Mesenchymal stem cell (in vitro differentiated cells and primary cell): ENCODE results near the gene USP9X.

Experiments used
- DNase-seq: peaks from one replicate; pipeline ENCODE4 v3.0.0-alpha.2; 2013
- H2AFZ ChIP-seq: one replicate; pipeline ENCODE4 v1.6.1; 2013; ENCODE audit warnings: low read depth, mild to moderate bottlenecking, control low read depth, inconsistent platforms, low read length, moderate library complexity
- H2AK5ac ChIP-seq: 2 replicates; pipeline ENCODE4 v1.6.1; 2013; ENCODE audit warnings: low read length, moderate library complexity, mild to moderate bottlenecking, inconsistent platforms; ENCODE audit not compliant: severe bottlenecking
- H2BK120ac ChIP-seq: one replicate; pipeline ENCODE4 v1.6.1; 2013; ENCODE audit warnings: low read depth, mild to moderate bottlenecking, inconsistent platforms, low read length, moderate library complexity
- H2BK12ac ChIP-seq, 2 experiments: one replicate each; pipeline ENCODE4 v1.6.1; 2013; ENCODE audit warnings: inconsistent platforms in 2 of 2, low read length in 2 of 2, mild to moderate bottlenecking in 2 of 2, moderate library complexity in 2 of 2, control low read depth in 1 of 2
- H2BK15ac ChIP-seq: one replicate; pipeline ENCODE4 v1.6.1; 2013; ENCODE audit warnings: mild to moderate bottlenecking, low read depth, inconsistent platforms; ENCODE audit not compliant: poor library complexity, severe bottlenecking
- H2BK5ac ChIP-seq: 2 replicates; pipeline ENCODE4 v1.6.1; 2013; ENCODE audit warnings: low read depth, mild to moderate bottlenecking, low read length, control low read depth, inconsistent platforms; ENCODE audit not compliant: poor library complexity, severe bottlenecking
- H3K14ac ChIP-seq, 2 experiments: one replicate each; pipeline ENCODE4 v1.6.1; 2013; ENCODE audit warnings: inconsistent platforms in 2 of 2, low read length in 2 of 2, control low read depth in 1 of 2, mild to moderate bottlenecking in 1 of 2, moderate library complexity in 1 of 2
- H3K18ac ChIP-seq, 2 experiments: one replicate each; pipeline ENCODE4 v1.6.1; 2013; ENCODE audit warnings: inconsistent platforms in 2 of 2, low read length in 2 of 2, control low read depth in 1 of 2, low read depth in 1 of 2, mild to moderate bottlenecking in 1 of 2
- H3K23ac ChIP-seq, 2 experiments: one replicate each; pipeline ENCODE4 v1.6.1; 2013; ENCODE audit warnings: inconsistent platforms in 2 of 2, low read length in 2 of 2, mild to moderate bottlenecking in 2 of 2, moderate library complexity in 2 of 2, control low read depth in 1 of 2
- H3K27ac ChIP-seq: 2 replicates; pipeline ENCODE4 v1.5.1; 2013; ENCODE audit warnings: mild to moderate bottlenecking, moderate library complexity, low read length, control low read depth, inconsistent platforms; ENCODE audit not compliant: poor library complexity, severe bottlenecking
- H3K27me3 ChIP-seq, 2 experiments: 2 replicates each; pipeline versions ENCODE4 v1.6.1 to v1.7.0; 2013; ENCODE audit warnings: low read length in 2 of 2, mild to moderate bottlenecking in 2 of 2, moderate library complexity in 2 of 2, control low read depth in 1 of 2, inconsistent platforms in 1 of 2; ENCODE audit not compliant: control insufficient read depth in 1 of 2, insufficient read depth in 1 of 2
- H3K36me3 ChIP-seq, 2 experiments: 2 replicates each; pipeline versions ENCODE4 v1.6.1 to v1.7.0; 2013; ENCODE audit warnings: low read length in 2 of 2, control low read depth in 1 of 2, inconsistent platforms in 1 of 2, low read depth in 1 of 2, mild to moderate bottlenecking in 1 of 2; ENCODE audit not compliant: insufficient read depth in 2 of 2, control insufficient read depth in 1 of 2
- H3K4ac ChIP-seq, 2 experiments: one replicate each; pipeline ENCODE4 v1.6.1; 2013; ENCODE audit warnings: inconsistent platforms in 2 of 2, low read length in 2 of 2, mild to moderate bottlenecking in 2 of 2, moderate library complexity in 2 of 2, control low read depth in 1 of 2, low read depth in 1 of 2
- H3K4me1 ChIP-seq: 2 replicates; pipeline ENCODE4 v1.6.1; 2013; ENCODE audit warnings: low read depth, low read length, control low read depth; ENCODE audit not compliant: control insufficient read depth, insufficient read depth
- H3K4me2 ChIP-seq: 2 replicates; pipeline ENCODE4 v1.6.1; 2013; ENCODE audit warnings: low read length, mild to moderate bottlenecking, inconsistent platforms; ENCODE audit not compliant: poor library complexity, severe bottlenecking
- H3K4me3 ChIP-seq, 2 experiments: 2 replicates each; pipeline versions ENCODE4 v1.5.1 to v1.7.0; 2013; ENCODE audit warnings: low read length in 2 of 2, mild to moderate bottlenecking in 2 of 2, control low read depth in 1 of 2, low read depth in 1 of 2; ENCODE audit not compliant: insufficient read depth in 1 of 2
- H3K79me1 ChIP-seq: replicated peaks from 2 replicates; pipeline ENCODE4 v1.6.1; 2013; ENCODE audit warnings: mild to moderate bottlenecking, control low read depth, low read length, inconsistent platforms; ENCODE audit not compliant: poor library complexity, severe bottlenecking
- H3K9ac ChIP-seq: 2 replicates; pipeline ENCODE4 v1.7.0; 2013; ENCODE audit warnings: mild to moderate bottlenecking, low read length, moderate library complexity
- H3K9me3 ChIP-seq: 2 replicates; pipeline ENCODE4 v1.7.0; 2013; ENCODE audit warnings: mild to moderate bottlenecking, low read length; ENCODE audit not compliant: control insufficient read depth
- H4K8ac ChIP-seq: one replicate; pipeline ENCODE4 v1.6.1; 2013; ENCODE audit warnings: inconsistent platforms, mild to moderate bottlenecking, low read length, moderate library complexity
- H4K91ac ChIP-seq: one replicate; pipeline ENCODE4 v1.6.1; 2013; ENCODE audit warnings: mild to moderate bottlenecking, low read length, inconsistent platforms
- WGBS: methylation state at CpG from one replicate; pipeline ENCODE4 v1.1.7; 2013; ENCODE audit warnings: mixed read lengths; 5-methylcytosine and 5-hydroxymethylcytosine counted together

Gene USP9X

DNA sequence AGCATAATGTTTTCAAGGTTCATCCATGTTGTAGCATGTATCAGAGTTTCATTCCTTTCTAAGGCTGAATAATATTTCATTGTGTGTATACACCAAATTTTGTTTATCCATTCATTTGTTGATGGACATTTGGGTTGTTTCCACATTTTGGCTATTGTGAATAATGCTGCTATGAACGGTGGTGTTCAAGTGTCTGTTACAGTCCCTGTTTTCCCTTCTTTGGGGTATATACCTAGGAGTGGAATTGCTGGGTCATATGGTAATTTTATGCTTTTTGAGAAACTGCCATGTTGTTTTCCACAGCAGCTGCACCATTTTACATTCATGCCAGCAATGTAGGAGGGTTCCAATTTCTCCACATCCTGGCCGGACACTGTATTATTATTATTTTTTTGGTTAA, 3.4 kb upstream of the USP9X start:
- H3K27me3 ChIP-seq, result peaks cover 0 to 55% of the 10 kb centered on the region in 2 experiments
- DNase-seq, result no peak
- H3K9ac ChIP-seq, result no peak overlapping the region
- no peak overlapping the region for H3K23ac ChIP-seq
- H2AFZ ChIP-seq, result no peak overlapping the region
- H2BK12ac ChIP-seq, result no peak overlapping the region
- H3K9me3 ChIP-seq, result no peaks in the 10 kb centered on the region
- no peak overlapping the region for H2BK5ac ChIP-seq
- no peaks in the 10 kb centered on the region for H3K36me3 ChIP-seq
- no peak overlapping the region for H4K91ac ChIP-seq
- no peaks in the 10 kb centered on the region for H3K79me1 ChIP-seq
- no peak overlapping the region for H3K14ac ChIP-seq
- H3K4me2 ChIP-seq, result no peak overlapping the region
- H3K4me3 ChIP-seq, result no peak overlapping the region
- no peak overlapping the region for H2BK15ac ChIP-seq
- H3K4ac ChIP-seq, result no peak overlapping the region
- H2AK5ac ChIP-seq, result no peak overlapping the region
- H3K18ac ChIP-seq, result no peak overlapping the region
- no peaks in the 10 kb centered on the region for H3K4me1 ChIP-seq
- no peak overlapping the region for H3K27ac ChIP-seq
- no peak overlapping the region for H4K8ac ChIP-seq
- no peak overlapping the region for H2BK120ac ChIP-seq
- WGBS, result 100% methylated on average over 1 of the region's 2 CpGs

DNA sequence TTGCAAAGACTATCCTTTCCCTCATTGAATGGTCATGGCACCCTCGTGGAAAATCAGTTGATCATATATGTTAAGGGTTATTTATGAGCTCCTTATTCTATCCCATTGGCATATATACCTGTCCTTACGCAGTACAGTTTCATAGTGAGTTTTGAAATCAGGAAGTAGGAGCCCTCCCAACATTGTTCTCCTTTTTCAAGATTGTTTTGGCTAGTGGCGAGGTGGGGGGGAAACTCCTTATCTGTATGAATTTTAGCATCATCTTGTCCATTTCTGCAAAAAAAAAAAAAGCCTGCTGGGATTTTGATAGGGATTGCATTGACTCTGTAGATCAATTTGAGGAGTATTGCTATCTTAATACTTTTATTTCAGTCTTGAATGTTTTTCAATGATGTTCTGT, 2.5 kb upstream of the USP9X start:
- H3K9me3 ChIP-seq, result no peaks in the 10 kb centered on the region
- no CpG with 5 or more reads among the region's 3 CpGs for WGBS
- H2AFZ ChIP-seq, result no peak overlapping the region

DNA sequence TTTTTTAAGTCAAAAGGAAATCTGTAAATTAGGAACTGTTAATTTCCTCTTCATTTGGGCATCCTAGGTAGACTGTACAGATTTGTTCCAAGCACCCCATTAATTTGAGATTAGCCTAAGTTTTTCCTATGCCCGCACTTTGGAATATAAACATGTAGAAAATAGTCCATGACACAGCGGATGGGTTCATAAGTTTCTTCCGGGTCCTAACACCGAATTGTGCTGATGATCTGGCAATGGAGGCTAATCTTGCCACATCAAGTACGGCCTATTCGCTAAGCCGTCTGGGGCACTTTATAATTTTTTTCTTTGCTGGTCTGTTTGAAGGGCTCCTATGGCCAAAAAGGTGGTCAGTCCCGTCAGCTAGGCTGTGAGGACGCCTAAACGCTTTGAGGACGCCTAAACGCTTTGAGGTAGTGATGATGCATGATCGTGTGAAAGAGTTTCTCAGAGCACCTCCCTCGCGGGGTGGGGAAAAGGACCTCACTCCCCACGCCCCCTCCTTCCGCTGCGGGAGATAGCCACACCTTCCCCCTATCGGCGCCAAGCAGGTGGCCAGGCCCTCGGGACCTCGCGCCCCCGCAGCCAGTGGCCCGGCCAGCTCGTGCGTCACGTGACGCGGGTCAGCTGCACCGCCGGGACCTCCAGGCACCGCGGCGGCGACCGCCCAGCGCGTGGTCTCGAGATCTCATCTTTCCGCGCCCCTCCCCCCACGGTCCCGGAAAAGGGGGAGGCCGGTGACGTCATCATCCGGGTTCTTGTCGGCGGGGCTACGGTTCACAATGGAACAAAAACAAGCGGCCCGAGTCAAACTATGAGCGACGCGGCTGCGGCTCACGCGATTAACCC, 977 bp upstream of the USP9X start:
- DNase-seq, result peak; percentile 96
- peak overlapping the region; percentile 87 to 94 for H3K4ac ChIP-seq
- peak overlapping the region; percentile 99 for H3K18ac ChIP-seq
- no peaks in the 10 kb centered on the region for H3K4me1 ChIP-seq
- H3K4me2 ChIP-seq, result peak overlapping the region; percentile 78
- no peaks in the 10 kb centered on the region for H3K79me1 ChIP-seq
- peak overlapping the region in 1 of 2 experiments; percentile 78 for H2BK12ac ChIP-seq
- H3K14ac ChIP-seq, result no peak overlapping the region
- no peak overlapping the region for H2BK15ac ChIP-seq
- H2BK5ac ChIP-seq, result peak overlapping the region; percentile 99
- H4K8ac ChIP-seq, result peak overlapping the region; percentile 99
- H3K9me3 ChIP-seq, result no peaks in the 10 kb centered on the region
- peak overlapping the region; percentile 100 for H3K27ac ChIP-seq
- no peak overlapping the region for H2AK5ac ChIP-seq
- H2BK120ac ChIP-seq, result peak overlapping the region; percentile 79
- peak overlapping the region; percentile 99 for H4K91ac ChIP-seq
- H3K4me3 ChIP-seq, result peak overlapping the region; percentile 76 to 93
- 1% methylated on average over 28 of the region's 58 CpGs for WGBS
- no peak overlapping the region for H2AFZ ChIP-seq
- peaks cover 0 to 32% of the 10 kb centered on the region in 2 experiments for H3K27me3 ChIP-seq
- H3K9ac ChIP-seq, result peak overlapping the region; percentile 100
- no peaks in the 10 kb centered on the region for H3K36me3 ChIP-seq
- H3K23ac ChIP-seq, result no peak overlapping the region

More for the DNA sequence above, 2.5 kb upstream of the USP9X start:
- H4K91ac ChIP-seq, result no peak overlapping the region
- H2BK5ac ChIP-seq, result no peak overlapping the region
- H3K9ac ChIP-seq, result no peak overlapping the region
- peaks cover 0 to 45% of the 10 kb centered on the region in 2 experiments for H3K27me3 ChIP-seq
- H2BK120ac ChIP-seq, result no peak overlapping the region
- no peak overlapping the region for H3K4me2 ChIP-seq
- no peaks in the 10 kb centered on the region for H3K4me1 ChIP-seq
- DNase-seq, result no peak
- H3K18ac ChIP-seq, result no peak overlapping the region
- no peak overlapping the region for H4K8ac ChIP-seq
- H3K79me1 ChIP-seq, result no peaks in the 10 kb centered on the region
- no peak overlapping the region for H3K27ac ChIP-seq
- H3K4ac ChIP-seq, result no peak overlapping the region
- no peak overlapping the region for H3K4me3 ChIP-seq
- H3K23ac ChIP-seq, result no peak overlapping the region
- no peak overlapping the region for H2BK12ac ChIP-seq
- no peak overlapping the region for H3K14ac ChIP-seq
- H3K36me3 ChIP-seq, result no peaks in the 10 kb centered on the region
- no peak overlapping the region for H2BK15ac ChIP-seq
- no peak overlapping the region for H2AK5ac ChIP-seq

DNA sequence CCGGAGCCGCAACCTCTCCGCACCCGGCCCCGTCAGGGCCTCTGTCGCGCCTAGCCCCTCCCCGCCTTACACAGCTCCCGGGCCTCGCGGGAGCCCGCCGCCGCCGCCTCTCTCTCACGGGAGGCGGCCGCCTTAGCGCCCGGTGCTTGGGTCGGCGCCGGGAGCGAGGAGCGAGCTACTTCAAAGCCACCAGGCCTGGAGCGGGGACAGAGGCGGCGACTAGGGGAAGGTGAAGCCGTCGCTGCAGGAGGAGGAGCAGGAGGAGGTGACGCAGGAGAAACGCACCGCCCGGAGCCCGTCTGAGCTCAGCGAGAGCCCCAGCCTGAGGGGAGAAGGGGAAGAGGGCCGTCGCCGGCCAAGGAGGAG, 250 bp downstream of the USP9X start:
- no peak overlapping the region for H2BK15ac ChIP-seq
- peak overlapping the region; percentile 100 for H3K9ac ChIP-seq
- H4K8ac ChIP-seq, result peak overlapping the region; percentile 54
- H3K14ac ChIP-seq, result no peak overlapping the region
- no peak overlapping the region for H3K23ac ChIP-seq
- H2AFZ ChIP-seq, result no peak overlapping the region
- H2BK5ac ChIP-seq, result peak overlapping the region; percentile 82
- peaks cover 1% of the 10 kb centered on the region for H3K4me1 ChIP-seq
- peak overlapping the region; percentile 94 to 96 for H3K18ac ChIP-seq
- no peak overlapping the region for H2BK12ac ChIP-seq
- no peaks in the 10 kb centered on the region for H3K9me3 ChIP-seq
- peak overlapping the region; percentile 94 for H3K27ac ChIP-seq
- no peak for DNase-seq
- no peak overlapping the region for H3K4me2 ChIP-seq
- no peaks in the 10 kb centered on the region for H3K36me3 ChIP-seq
- no peak overlapping the region for H2AK5ac ChIP-seq
- peak overlapping the region in 1 of 2 experiments; percentile 4 for H3K4ac ChIP-seq
- H3K4me3 ChIP-seq, result peak overlapping the region; percentile 79 to 93
- peak overlapping the region; percentile 34 for H2BK120ac ChIP-seq
- WGBS, result 0% methylated on average over 9 of the region's 39 CpGs
- H4K91ac ChIP-seq, result peak overlapping the region; percentile 93
- H3K79me1 ChIP-seq, result no peaks in the 10 kb centered on the region
- H3K27me3 ChIP-seq, result peaks cover 0 to 24% of the 10 kb centered on the region in 2 experiments
